Vagina (tissue), 2 donors: ENCODE data around the gene ANKS3.

Experiments used
- CTCF ChIP-seq, 3 experiments: fragments of 450-650 bp in 2 of 3; fragments of 200-600 bp in 1 of 3; sonication (generic) in 1 of 3; IDR thresholded peaks; one replicate each; pipeline ENCODE4 v1.5.1; 2017 to 2019; ENCODE audit warnings: antibody characterized with exemption in 3 of 3, mild to moderate bottlenecking in 2 of 3, moderate library complexity in 2 of 3
- POLR2A ChIP-seq, 2 donors: fragments of 450-650 bp; IDR thresholded peaks; one replicate each; pipeline ENCODE4 v1.6.1; 2017; ENCODE audit warnings: antibody characterized with exemption in 2 of 2, mild to moderate bottlenecking in 2 of 2, moderate library complexity in 2 of 2
- POLR2AphosphoS5 ChIP-seq, 2 donors: sonication (generic); formaldehyde crosslinking; IDR thresholded peaks; one replicate each; pipeline ENCODE4 v1.9.0; 2017; ENCODE audit warnings: antibody characterized with exemption in 2 of 2, mild to moderate bottlenecking in 2 of 2, low read depth in 1 of 2; ENCODE audit not compliant: insufficient read depth in 1 of 2

DNA sequence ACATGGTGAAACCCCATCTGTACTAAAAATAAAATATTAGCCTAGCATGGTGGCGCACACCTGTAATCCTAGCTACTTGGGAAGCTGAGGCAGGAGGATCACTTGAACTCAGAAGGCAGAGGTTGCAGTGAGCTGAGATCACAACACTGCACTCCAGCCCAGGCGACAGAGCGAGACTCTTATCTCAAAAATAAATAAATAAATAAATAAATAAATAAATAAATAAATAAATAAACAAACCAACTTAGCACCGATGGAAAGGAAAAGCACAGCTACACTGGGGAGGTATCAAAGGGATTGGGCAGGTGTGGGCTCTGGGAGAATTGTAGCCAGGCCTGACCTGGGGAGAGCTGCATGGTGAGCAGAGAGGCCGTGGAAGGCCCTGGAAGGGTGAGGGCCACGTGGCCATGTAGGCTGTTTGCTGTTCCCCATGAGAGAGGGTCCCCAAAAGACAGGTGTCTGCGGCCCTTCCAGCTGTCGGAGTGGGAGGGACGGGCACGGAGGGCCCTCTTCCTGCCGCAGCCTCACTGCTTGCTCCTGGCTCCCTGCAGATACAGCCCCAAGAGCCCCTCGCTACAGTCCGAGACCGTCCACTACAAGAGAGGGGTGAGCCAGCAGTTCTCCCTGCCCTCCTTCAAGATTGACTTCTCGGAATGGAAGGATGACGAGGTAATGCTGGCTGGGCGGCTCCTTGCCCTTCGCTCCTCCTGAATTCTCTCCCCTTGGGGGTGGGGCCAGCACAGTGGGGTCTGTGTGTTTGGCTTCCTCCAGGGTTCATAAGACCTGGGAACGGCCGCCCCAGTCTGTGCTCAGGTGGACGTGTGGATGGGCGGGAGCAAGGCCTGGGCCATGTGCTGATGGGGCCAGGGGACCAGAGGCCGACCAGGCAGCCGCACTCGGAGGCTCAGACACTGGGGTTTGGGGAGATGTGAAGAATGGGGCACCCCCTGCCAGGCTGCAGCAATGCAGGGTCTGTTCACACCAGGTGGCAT is 77.1 kb downstream of the ANKS3 start:
- TF ChIP-seq POLR2A (IDR thresholded peaks at IDR 0.05) (no peak), CTCF (IDR thresholded peaks at IDR 0.05) (no peak), POLR2AphosphoS5 (IDR thresholded peaks at IDR 0.05; ENCODE audit: insufficient read depth in 1 of 2, low read depth in 1 of 2) (no peak)
